ENCODE data around the gene ZMIZ1.

The ZMIZ1 gene

GRCh38 chr10:79286318-79286951 is 217.7 kb downstream of the ZMIZ1 start:
- DNase-seq (ENCODE audit: low read depth) = peak; percentile 52

GRCh38 chr10:79287973-79288723 is 219.4 kb downstream of the ZMIZ1 start:
- DNase-seq (ENCODE audit: low read depth) = no peak

GRCh38 chr10:79289801-79290200 is 221.0 kb downstream of the ZMIZ1 start:
- DNase-seq (ENCODE audit: low read depth) = no peak

- DNase-seq (ENCODE audit: low read depth) = no peak
Observed at GRCh38 chr10:79292026-79292766, 223.4 kb downstream of the ZMIZ1 start.

GRCh38 chr10:79292891-79293746 is 224.4 kb downstream of the ZMIZ1 start:
- DNase-seq (ENCODE audit: low read depth) = no peak

GRCh38 chr10:79293841-79294581 is 225.2 kb downstream of the ZMIZ1 start:
- peak; percentile 31 for DNase-seq (ENCODE audit: low read depth)

- DNase-seq (ENCODE audit: low read depth) = no peak
Observed at GRCh38 chr10:79295563-79295962, 226.8 kb downstream of the ZMIZ1 start.

- DNase-seq (ENCODE audit: low read depth) = no peak
Observed at GRCh38 chr10:79296431-79296830, 227.7 kb downstream of the ZMIZ1 start.

- DNase-seq (ENCODE audit: low read depth) = peak; percentile 98
Observed at GRCh38 chr10:79298403-79299244, 229.9 kb downstream of the ZMIZ1 start.

GRCh38 chr10:79299397-79300241 is 230.9 kb downstream of the ZMIZ1 start:
- DNase-seq (ENCODE audit: low read depth) = peak; percentile 91

- no peak for DNase-seq (ENCODE audit: low read depth)
Observed at GRCh38 chr10:79300711-79301110, 231.9 kb downstream of the ZMIZ1 start.

GRCh38 chr10:79301754-79302530 is 233.2 kb downstream of the ZMIZ1 start:
- no peak for DNase-seq (ENCODE audit: low read depth)

- DNase-seq (ENCODE audit: low read depth) = no peak
Observed at GRCh38 chr10:79303631-79304478, 235.1 kb downstream of the ZMIZ1 start.

GRCh38 chr10:79304479-79305087 is 235.8 kb downstream of the ZMIZ1 start:
- DNase-seq (ENCODE audit: low read depth) = no peak

- DNase-seq (ENCODE audit: low read depth) = no peak
Observed at GRCh38 chr10:79305515-79305914, 236.7 kb downstream of the ZMIZ1 start.

GRCh38 chr10:79305988-79306387 is 237.2 kb downstream of the ZMIZ1 start:
- no peak for DNase-seq (ENCODE audit: low read depth)

GRCh38 chr10:79306644-79307220 is 238.0 kb downstream of the ZMIZ1 start:
- no peak for DNase-seq (ENCODE audit: low read depth)

Measured in amniotic epithelial cell (primary cell).